HG03571 (cell line): ENCODE data around the gene BPIFA1.

Experiments used
- ATAC-seq: cut with Tn5 transposase; IDR thresholded peaks from one replicate; pipeline ENCODE4 v1.9.1; 2021; ENCODE audit not compliant: unreplicated experiment

The BPIFA1 gene

DNA sequence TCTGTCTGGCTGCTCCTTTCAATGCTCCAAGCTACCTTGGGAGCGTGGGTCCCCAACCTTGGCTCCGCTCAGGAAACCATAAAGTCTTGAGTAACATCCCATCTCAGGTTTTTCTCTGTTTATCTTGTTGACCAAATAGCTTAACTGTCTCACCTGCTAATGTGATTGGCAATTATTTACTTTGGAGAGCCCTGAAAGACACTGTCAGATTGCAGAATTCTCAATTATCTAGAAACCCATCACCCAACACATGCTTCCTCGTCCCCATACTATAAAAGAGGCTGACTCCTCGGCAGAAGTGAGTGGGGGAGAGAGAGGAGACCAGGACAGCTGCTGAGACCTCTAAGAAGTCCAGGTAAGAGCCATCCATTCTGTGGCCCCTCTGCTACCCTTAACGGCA is at the start of gene BPIFA1:
Gene BPIFA1 (plus strand): TSS at position 301 of the 400 bp plus-strand sequence. CDS start 1,716 bp downstream, outside the sequence.
- no peak for ATAC-seq

DNA sequence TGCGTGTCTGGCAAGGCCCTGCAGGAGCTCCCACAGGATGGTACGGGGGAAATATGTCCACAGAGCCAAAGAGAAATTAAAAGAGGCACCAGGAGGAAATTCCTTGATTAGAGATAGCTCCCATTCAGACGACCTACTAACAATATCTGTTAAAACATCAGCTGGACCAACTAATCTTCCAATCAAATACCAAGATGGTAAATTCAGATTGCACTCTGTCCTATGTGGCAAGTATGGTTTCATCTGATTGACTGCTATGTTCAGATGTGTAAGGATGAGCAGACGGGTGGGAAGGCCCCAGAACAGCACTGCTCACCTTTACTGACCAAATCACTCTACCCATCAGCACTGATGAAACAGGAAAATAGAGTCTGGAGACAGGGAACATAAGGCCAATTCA is 48.3 kb upstream of the BPIFA1 start:
- ATAC-seq: no peak

DNA sequence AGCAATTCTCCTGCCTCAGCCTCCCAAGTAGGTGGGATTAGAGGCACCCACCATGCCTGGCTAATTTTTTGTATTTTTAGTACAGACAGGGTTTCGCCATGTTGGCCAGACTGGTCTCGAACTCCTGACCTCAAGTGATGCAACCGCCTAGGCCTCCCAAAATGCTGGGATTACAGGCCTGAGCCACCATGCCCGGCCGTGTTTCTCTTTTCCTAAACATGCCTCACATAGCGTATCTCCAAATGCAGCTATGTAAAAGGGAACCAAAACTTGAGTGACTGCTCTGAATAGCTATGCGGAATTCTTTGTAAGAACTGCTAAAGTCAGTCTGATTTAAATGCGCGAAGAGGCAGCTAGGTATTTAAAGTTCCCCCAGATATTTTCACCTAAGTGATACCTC is 47.4 kb upstream of the BPIFA1 start:
- ATAC-seq: no peak

DNA sequence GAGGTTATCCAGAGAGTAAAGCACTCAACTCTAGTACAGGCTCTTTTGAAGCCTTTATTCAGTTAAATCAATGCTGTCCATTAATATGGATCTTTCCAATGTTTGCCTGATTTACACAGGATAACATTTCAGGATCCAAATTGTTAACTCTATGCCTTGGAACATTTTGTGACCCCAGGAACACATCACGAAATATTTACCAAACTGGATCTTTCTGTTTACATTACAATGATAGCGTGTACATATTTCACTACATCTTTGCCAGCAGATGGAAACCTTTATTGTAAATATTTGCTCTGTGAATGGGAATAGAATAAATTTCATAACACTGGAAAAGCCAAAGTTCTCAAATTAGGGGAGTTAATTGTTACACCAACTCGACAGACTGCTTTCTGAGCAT is 44.3 kb upstream of the BPIFA1 start:
- ATAC-seq: no peak

DNA sequence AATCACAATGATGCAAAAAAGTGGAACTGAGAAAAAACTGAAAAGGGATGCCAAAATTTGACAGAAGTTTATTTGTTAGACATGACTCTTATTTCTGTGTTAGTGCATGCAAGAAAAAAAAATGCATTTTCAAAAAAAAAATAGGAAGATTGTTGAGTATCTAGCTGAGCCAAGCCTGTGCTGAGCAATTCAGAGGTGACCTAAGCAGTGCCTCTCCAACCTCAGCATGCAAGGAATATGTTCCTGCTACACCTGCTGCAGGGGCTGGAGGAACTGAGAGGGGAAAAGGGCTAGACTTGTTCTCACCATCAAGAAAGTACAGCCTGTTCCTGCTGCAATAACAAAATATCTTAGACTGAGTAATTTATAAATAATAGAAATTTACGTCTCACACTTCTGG is 43.8 kb upstream of the BPIFA1 start:
- ATAC-seq: no peak

DNA sequence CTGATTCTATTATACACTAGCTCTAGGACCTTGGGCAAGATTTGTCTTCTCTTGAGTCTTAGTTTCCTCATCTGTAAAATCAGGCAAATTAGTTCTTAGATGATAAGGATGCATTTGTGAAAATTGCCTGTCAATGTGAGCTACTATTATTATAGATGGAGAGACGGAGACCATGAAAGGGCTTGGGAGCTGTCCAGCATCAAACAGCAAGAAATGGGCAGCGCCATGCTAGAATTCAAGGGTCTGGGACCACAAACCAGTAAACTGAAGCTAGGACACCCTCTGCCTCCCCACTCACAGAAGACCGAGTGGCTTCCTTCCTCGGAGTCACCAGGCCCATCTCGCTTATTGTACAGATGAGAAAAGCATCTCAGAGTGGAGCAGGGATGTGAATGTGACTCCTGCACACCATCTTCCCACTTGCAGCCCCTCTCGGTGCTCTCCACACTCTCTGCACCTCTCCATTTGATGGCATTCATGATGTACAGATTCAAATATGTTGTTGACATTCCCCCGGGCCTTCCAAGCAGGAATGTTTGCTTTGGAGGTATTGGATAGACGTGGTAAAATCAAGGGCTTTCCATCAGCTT is 42.8 kb upstream of the BPIFA1 start:
- no peak for ATAC-seq

DNA sequence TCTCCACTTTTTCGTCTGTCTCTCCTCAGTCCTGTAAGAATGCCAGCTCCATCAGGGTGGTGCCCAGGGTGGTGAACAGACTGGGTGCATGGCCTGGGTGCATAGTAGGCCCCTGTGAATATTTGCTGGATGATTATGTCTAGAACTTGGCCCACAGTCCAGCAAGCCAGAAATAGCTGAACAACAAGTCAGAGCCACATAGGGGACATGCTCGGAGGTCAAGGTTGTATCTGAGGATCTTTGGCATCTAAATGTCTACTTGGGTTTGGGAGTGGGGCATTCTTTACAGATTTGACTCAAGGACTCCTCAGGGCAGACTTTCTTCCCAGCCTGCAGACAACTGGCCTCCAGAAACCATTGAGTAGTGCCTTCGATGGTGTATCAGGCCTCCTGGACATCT is 36.8 kb upstream of the BPIFA1 start:
- ATAC-seq: no peak

DNA sequence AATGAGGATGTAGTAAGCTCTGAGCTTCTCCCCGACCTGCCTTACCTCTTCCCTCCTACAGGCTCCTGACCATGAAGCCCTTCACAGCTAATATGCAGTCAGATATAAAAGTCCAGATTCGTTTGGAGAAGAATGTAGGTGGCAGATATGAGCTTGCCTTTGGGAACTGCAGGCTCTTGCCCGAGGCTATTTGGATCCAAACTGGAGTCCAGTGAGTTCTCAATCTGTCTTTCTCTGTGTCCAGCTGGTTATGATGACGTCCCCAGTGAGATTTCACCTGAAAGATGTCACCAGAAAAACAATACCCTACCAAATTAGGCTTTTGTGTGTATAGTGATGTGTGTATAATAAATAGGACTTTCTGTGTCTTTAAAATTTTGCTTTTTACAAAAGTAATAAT is 33.3 kb upstream of the BPIFA1 start:
- no peak for ATAC-seq

DNA sequence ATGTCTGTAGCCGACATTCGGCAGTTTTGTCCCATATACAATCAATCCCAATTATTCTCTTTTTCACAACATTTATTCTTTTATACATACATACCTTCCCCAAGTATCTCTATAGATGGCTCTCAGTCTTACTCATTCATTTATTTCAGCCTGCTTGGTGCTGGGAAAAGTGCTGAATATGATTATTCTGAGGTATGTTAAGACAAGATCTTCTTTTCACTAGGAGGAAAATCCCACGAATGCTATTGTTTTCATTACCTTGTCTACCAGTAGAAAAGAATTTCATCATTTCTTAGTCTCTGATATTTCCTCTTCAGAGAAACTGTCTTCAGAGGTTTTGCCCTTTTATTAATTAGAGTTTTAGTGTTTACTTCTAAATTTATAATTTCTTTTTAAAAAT is 32.4 kb upstream of the BPIFA1 start:
- ATAC-seq: no peak

DNA sequence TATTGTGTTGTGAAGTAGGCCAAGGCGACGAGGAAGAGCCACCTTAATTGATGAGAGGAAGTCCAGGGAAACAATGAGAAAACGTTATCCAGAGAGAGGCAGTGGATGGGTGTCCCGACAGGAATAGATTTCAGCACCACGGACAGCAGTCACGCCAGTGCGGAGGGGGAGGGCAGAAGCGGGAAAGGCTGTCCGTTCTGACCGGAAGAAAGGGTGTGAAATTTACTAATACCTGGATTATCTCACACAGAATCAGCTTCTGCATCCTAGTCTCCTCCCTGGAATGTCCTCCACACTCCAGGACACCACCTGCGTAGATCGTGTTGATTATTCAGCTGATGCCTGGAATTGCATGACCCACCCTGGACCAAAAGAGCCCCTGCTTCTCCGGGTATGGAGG is 26.0 kb upstream of the BPIFA1 start:
- no peak for ATAC-seq

DNA sequence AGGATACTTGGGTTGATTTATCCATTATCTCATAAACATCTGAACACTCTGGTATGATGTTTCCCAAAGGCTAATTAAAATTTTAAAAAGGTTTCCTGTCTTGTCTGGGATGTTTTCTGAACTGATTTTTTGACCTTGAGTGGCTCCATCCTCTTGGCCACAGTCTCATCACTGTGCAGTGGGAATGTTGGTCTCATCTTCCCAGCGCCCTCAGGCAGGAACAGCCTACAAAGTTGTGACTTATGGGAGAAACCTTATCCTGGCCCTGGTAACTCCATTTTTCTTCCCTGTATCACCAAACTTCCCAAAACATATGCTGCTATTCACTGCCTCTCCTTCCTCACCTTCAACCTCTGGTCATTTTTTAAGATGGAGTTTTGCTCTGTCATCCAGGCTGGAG is 25.4 kb upstream of the BPIFA1 start:
- no peak for ATAC-seq

DNA sequence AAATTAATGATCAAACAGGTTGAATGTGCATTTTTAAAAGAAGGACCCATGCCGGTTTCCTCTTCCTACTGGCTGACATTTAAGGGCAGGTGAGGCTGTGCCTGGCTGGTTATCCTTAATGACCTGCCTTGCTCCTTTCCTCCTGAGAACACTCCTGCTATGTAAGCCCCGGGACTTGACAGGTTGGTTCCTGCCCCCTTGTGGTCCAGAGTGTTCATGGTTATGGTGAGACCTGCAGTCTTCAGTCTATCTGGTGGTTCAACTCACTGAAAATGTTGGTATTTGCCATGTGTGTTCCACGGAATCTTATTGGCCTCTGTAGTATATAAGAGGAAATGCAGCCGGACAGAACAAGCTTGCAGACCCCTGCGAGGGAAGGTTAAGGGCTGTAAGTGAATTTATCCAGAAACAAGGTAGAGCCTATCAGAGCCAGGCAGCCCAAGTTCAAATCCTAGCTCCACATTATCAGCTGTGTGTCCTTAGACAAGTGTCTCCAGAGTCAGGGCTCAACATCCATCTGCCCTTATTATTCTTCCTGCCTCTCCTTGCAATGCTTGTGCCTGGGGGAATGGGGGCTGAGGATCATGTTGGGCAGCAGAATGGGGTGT is 23.9 kb upstream of the BPIFA1 start:
- ATAC-seq: no peak

DNA sequence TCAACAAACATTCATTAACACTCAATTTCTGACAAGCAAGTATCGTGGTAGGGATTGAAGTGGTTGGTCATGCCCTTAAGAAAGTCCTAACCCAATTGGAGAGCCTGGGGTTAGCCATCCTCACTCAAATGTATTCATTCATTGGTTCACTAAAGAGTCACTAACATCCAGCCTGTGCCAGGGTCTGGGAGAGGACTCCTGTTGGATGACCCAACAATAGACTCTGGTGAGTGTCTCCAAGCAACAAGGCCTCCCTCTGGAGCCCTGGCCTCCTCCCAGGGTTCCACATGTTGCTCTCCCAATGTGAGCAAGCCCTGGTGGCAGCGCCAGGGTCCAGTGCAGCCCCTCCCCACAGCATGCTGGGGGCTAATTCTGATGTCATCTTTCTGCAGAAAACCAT is 18.7 kb upstream of the BPIFA1 start, which contains the start of gene BPIFA3:
Gene BPIFA3 (plus strand): TSS at position 301 of the 400 bp plus-strand sequence. CDS start 185 bp downstream, outside the sequence.
- no peak for ATAC-seq

DNA sequence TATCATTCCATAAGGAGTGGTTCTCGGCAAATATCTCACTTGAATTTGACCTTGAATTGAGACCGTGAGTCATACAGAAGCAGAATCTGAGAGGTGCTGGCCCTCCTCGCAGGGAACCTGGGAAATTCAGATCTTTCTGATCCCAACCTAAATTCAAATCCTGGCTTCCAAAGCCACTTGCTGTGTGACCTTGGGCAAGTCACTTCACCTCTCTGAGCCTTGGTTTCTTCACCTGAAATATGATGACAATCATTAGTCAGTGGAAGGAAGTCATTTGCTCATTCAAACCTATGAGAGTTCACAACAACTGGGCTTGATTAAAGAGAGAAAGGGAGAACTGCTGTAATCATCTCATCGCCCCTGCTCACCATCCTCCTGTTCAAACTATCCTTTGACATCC is 11.4 kb upstream of the BPIFA1 start:
- ATAC-seq: no peak

DNA sequence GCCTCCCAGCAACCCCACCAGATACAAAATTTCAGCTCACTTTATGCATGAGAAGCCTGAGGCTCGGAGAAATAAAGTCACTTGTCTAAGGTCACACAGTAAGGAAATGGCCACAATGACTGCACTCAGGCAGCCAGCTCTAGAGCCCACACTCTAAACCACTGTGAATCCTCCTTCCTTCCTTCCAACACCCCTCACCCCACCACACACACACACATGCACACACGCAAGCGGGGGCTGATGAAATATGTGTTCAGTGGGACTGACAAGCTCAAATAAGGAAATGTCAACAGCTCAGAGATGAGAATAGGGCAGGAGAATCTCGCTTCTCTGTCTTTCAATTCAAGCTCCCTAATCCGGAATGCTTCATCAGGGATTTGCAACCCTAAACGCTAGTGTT is 6.0 kb upstream of the BPIFA1 start:
- no peak for ATAC-seq

DNA sequence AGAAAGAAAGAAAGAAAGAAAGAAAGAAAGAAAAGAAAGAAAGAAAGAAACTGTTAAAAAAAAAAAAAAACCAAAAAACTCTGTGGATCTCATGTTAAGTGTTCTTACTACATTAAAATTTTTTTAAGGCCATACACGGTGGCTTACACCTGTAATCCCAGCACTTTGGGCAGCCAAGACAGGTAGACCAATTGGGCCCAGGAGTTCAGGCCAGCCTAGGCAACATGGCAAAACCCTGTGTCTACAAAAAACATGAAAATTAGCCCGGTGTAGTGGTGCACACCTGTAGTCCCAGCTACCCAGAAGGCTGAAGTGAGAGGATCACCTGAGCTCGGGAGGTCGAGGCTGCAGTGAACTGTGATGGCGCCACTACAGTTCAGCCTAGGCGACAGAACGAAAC is 4.6 kb upstream of the BPIFA1 start:
- ATAC-seq: no peak

DNA sequence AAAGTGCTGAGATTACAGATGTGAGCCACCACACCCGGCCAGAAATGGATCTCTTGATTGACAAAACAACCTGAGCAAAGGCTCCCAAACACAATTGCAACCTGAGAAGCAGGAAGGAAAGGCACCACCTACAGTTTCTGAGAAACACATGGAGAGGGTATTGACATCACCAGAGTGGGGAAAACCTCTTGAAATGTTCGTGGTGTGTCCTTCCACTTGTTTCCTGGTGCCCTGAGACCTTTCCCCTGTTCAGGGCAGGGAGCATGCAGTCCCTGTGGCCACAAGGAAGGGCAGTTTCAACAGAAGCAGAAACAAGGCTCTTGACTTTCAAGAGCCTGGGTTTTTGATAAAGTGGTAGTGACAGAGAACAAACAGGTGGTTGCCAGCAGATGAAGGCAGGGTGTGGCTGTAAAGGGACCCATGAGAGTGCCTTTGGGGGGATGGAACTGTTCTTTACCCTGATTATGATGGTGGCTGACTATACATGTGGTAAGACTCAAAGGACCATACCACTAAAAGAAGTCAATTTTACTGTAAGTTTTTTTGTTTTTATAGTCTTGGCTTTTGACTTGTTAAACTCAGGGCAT is 3.2 kb upstream of the BPIFA1 start:
- no peak for ATAC-seq

DNA sequence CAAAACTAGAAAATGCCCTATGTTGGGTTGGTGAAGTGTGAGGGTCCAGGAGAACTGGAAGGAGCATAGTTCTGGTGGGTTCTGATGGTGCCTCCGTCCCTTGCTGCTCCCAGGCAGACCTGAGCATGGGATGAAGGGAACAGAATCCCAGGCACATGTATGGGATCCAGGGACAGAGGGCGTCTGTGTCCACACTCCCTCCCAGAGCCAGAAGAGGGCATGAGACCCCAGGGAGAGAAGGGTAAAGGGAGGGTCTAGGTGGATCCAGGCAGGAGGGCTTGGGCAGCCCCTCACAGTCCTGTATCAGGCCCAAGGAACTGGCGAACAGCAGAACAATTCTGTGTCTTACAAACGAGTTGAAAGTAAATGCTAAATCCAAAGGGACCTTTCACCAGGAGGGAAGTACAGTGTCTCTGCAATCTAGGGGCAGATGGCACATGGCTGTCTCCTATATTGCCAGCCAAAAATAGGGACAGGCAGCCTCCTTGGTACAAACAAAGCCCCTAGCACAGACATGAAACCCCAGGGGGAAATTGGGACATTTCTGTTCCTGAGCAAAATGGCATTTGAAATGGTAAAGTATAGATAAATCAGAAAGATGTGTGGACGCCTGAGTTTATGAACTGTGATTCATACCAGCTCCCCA is 2.5 kb upstream of the BPIFA1 start:
- no peak for ATAC-seq

DNA sequence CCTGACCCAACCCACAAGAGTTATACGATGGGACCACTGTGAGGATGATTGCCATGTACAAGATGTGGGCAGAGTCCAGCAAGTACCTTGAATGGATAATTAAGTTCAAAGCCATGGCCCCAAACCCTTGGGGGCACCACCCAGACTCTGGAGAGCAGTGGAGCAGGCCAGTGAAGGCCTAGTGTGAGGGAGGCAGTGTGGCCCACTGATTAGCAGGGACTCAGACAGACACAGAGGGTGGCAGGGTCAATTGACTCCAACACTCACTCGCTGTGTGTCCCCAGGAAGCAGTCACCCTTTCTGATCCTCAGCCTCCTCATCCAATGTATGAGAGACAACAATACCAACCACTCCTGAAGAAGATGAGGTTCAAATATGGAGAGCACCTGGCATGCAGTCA is 1.7 kb upstream of the BPIFA1 start:
- ATAC-seq: no peak

DNA sequence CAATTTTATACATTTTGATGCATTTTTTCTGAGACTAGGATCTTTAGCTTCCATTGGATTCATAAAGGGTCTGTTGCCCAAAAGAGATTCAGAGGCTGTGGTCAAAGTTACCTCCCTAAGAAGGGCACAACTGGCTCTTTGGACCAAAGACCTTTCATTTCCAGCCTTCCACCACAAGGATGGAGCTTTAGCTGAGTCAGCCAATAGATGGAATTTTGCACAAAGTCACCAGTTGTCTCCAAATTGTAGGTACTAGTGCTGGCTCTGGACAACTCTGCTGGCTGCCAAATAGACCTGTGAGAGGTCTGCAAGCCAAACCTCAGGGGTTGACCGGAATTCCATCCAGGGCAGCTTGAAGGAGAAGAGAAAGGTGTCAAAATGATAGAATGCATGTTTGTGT is 555 bp downstream of the BPIFA1 start:
- no peak for ATAC-seq

DNA sequence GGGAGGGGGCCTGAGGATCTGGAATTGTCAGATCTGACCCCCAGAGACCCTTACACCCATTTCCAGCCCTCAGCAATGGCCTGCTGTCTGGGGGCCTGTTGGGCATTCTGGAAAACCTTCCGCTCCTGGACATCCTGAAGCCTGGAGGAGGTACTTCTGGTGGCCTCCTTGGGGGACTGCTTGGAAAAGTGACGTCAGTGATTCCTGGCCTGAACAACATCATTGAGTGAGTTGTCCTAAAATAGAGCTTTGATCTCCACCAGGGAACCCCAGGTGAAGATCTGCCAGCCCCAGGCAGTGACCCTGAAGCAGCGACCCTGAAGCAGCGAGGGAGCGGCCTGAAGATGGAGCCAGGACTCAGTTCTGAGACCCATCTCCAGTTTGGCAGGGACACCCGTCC is 2.2 kb downstream of the BPIFA1 start:
- no peak for ATAC-seq

DNA sequence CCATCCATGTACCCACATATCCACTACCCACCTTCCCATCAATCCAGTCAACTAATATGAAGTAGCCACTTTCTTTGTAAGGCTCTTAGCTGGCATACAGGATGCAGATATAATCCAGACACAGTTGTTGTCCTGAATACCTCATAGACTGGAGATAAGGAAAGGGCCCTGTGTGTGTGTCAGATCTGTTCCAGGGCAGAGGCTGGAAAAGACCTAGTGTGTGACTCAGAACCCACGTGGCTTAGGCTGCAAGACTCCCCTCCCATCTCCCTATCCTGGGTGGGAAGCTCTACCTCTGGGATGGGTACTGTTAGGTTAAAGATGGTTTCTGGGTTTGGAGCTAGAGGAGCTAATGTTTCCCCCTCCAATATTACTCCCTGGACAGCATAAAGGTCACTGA is 3.6 kb downstream of the BPIFA1 start:
- no peak for ATAC-seq
